GM23338 (cell line): Measurements from ENCODE around the gene PIK3CG. TPM values are rescaled to one million over a fixed set of nuclear protein-coding genes. Genes with fewer than 3 reads are reported as not detected.

Source experiments
- ATAC-seq: fragments of 200-7000 bp; cut with Tn5 transposase; 3 replicates; pipeline ENCODE4 v1.9.1; 2020
- DNase-seq: peaks from one replicate; pipeline ENCODE4 v3.0.0-alpha.2; 2015; ENCODE audit warnings: low spot score
- H2AFZ ChIP-seq: fragments of 200-600 bp; sonication (generic); 2 replicates; pipeline ENCODE4 v1.8.0; 2016; ENCODE audit warnings: antibody characterized with exemption, mild to moderate bottlenecking, moderate library complexity
- H3F3A ChIP-seq: fragments of 200-600 bp; sonication (generic); replicated peaks from 2 replicates; pipeline ENCODE4 v1.8.0; 2017; ENCODE audit warnings: antibody characterized with exemption, mixed run types, low read depth
- H3K27ac ChIP-seq: fragments of 200-600 bp; sonication (generic); 2 replicates; pipeline ENCODE4 v1.6.1; 2016; ENCODE audit warnings: low read depth
- H3K27me3 ChIP-seq: fragments of 200-600 bp; sonication (generic); 2 replicates; pipeline ENCODE4 v1.8.0; 2016; ENCODE audit warnings: mild to moderate bottlenecking, mixed run types, moderate library complexity; ENCODE audit not compliant: insufficient read depth
- H3K36me3 ChIP-seq: fragments of 200-600 bp; sonication (generic); 2 replicates; pipeline ENCODE4 v1.8.0; 2016; ENCODE audit warnings: mild to moderate bottlenecking; ENCODE audit not compliant: insufficient read depth
- H3K4me1 ChIP-seq: fragments of 200-600 bp; sonication (generic); 2 replicates; pipeline ENCODE4 v1.8.0; 2016; ENCODE audit warnings: mild to moderate bottlenecking, moderate library complexity; ENCODE audit not compliant: insufficient read depth
- H3K4me2 ChIP-seq: fragments of 200-600 bp; sonication (generic); 2 replicates; pipeline ENCODE4 v1.7.1; 2017; ENCODE audit warnings: mixed run types
- H3K4me3 ChIP-seq: fragments of 200-600 bp; sonication (generic); 2 replicates; pipeline ENCODE4 v1.6.1; 2016; ENCODE audit warnings: mixed run types
- H3K79me2 ChIP-seq: fragments of 200-600 bp; sonication (generic); replicated peaks from 2 replicates; pipeline ENCODE4 v1.8.0; 2017; ENCODE audit warnings: mild to moderate bottlenecking; ENCODE audit not compliant: insufficient read depth
- H3K9me2 ChIP-seq: fragments of 200-600 bp; sonication (generic); 2 replicates; pipeline ENCODE4 v1.8.0; 2017; ENCODE audit not compliant: insufficient read depth
- H4K20me1 ChIP-seq: fragments of 200-600 bp; sonication (generic); replicated peaks from 2 replicates; pipeline ENCODE4 v1.8.0; 2017; ENCODE audit warnings: mild to moderate bottlenecking; ENCODE audit not compliant: insufficient read depth
- H3K27ac Mint-ChIP-seq: 2 replicates; pipeline ENCODE4 v1.8.0; 2020; ENCODE audit warnings: inconsistent platforms, mild to moderate bottlenecking, moderate library complexity, mixed read lengths
- H3K27me3 Mint-ChIP-seq: 3 replicates; pipeline ENCODE4 v1.8.0; 2022; ENCODE audit warnings: low read depth, mild to moderate bottlenecking, moderate library complexity, mixed read lengths, inconsistent platforms; ENCODE audit not compliant: insufficient read depth, poor library complexity
- H3K36me3 Mint-ChIP-seq: 3 replicates; pipeline ENCODE4 v1.8.0; 2021; ENCODE audit warnings: low read depth, mild to moderate bottlenecking, inconsistent platforms, moderate library complexity, mixed read lengths
- H3K4me1 Mint-ChIP-seq: 3 replicates; pipeline ENCODE4 v1.8.0; 2020; ENCODE audit warnings: mild to moderate bottlenecking, inconsistent platforms, mixed read lengths
- H3K4me3 Mint-ChIP-seq: 3 replicates; pipeline ENCODE4 v1.8.0; 2021; ENCODE audit warnings: moderate library complexity, mild to moderate bottlenecking, inconsistent platforms, mixed read lengths
- H3K9me3 Mint-ChIP-seq: 3 replicates; pipeline ENCODE4 v1.8.0; 2020; ENCODE audit warnings: moderate library complexity, mild to moderate bottlenecking, inconsistent platforms, mixed read lengths
- CREB1 ChIP-seq: fragments of 250-450 bp; sonication (Bioruptor Pico); IDR thresholded peaks from 2 replicates; pipeline ENCODE4 v1.5.0; 2020; ENCODE audit warnings: low read depth, mild to moderate bottlenecking, moderate library complexity
- EZH2 ChIP-seq: fragments of 200-600 bp; sonication (generic); IDR thresholded peaks from one replicate; pipeline ENCODE4 v1.8.0; 2017; ENCODE audit warnings: antibody characterized with exemption, mild to moderate bottlenecking, low read depth; ENCODE audit not compliant: unreplicated experiment
- EZH2phosphoT487 ChIP-seq: fragments of 200-600 bp; sonication (generic); IDR thresholded peaks from one replicate; pipeline ENCODE4 v1.8.1; 2018; ENCODE audit warnings: antibody characterized with exemption; ENCODE audit not compliant: unreplicated experiment
- JUNB ChIP-seq: IDR thresholded peaks from one replicate; pipeline ENCODE4 v1.6.1; 2016; ENCODE audit warnings: antibody characterized with exemption; ENCODE audit not compliant: unreplicated experiment
- NANOG ChIP-seq: IDR thresholded peaks from 2 replicates; pipeline ENCODE4 v1.6.1; 2016; ENCODE audit warnings: antibody characterized with exemption, borderline replicate concordance
- POLR2AphosphoS5 ChIP-seq: IDR thresholded peaks from 2 replicates; pipeline ENCODE4 v1.6.1; 2016; ENCODE audit warnings: antibody characterized with exemption, low read depth
- STAT1 ChIP-seq: IDR thresholded peaks from one replicate; pipeline ENCODE4 v1.6.1; 2016; ENCODE audit warnings: antibody characterized with exemption; ENCODE audit not compliant: unreplicated experiment
- ZNF114 ChIP-seq: fragments of 250-450 bp; sonication (Bioruptor Pico); IDR thresholded peaks from 2 replicates; pipeline ENCODE4 v1.5.0; 2020; ENCODE audit warnings: mild to moderate bottlenecking, moderate library complexity
- ZNF331 ChIP-seq: fragments of 250-450 bp; sonication (Bioruptor Pico); IDR thresholded peaks from 2 replicates; pipeline ENCODE4 v1.5.0; 2020; ENCODE audit warnings: low read depth, mild to moderate bottlenecking, moderate library complexity
- polyA plus RNA-seq: library from polyadenylated mRNA; unstranded; fragments of >200 nt; fragmentation: Nextera tagmentation; extraction: Ambion mirVana; gene quantifications from 2 replicates; pipeline ENCODE4 v1.2.1, GENCODE V29; 2016
- total RNA-seq: library from RNA; depleted of rRNA; stranded (reverse); fragments of >200 nt; shearing (Covaris generic); gene quantifications from 2 replicates; pipeline ENCODE4 v1.2.3, GENCODE V29; 2014
- TF ChIP-seq, protein P1 (sequence below): IDR thresholded peaks from 2 replicates; pipeline ENCODE4 v1.6.1; 2016; ENCODE audit warnings: antibody characterized with exemption
- TF ChIP-seq, protein P2 (sequence below): IDR thresholded peaks from one replicate; pipeline ENCODE4 v1.6.1; 2018; ENCODE audit warnings: antibody characterized with exemption; ENCODE audit not compliant: unreplicated experiment

The PIK3CG gene
- total and polyA plus RNA-seq, 2 experiments from 2014 or later: not detected

DNA sequence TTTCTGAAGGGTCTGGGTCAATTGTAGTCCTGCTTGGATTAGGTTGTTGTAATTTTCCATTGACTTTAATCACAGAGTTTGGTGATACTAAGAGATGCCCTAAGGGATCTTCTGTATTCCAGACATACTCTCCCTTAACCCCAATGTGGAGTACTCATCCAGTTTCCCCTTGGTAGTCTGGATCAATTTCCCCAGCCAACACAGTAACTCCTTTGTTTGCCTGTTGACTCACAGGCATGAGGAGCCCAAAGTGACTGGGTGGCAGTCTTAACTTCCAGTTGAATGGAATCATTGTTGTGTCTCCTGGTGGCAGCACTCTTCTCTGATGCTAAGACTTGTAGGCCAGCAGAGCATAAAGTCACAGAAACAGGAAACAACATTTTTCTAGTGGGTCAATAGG, 41.5 kb upstream of the PIK3CG start:
- no peak for TF ChIP-seq EZH2phosphoT487
- TF ChIP-seq, protein P1, sequence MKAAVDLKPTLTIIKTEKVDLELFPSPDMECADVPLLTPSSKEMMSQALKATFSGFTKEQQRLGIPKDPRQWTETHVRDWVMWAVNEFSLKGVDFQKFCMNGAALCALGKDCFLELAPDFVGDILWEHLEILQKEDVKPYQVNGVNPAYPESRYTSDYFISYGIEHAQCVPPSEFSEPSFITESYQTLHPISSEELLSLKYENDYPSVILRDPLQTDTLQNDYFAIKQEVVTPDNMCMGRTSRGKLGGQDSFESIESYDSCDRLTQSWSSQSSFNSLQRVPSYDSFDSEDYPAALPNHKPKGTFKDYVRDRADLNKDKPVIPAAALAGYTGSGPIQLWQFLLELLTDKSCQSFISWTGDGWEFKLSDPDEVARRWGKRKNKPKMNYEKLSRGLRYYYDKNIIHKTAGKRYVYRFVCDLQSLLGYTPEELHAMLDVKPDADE: no peak
- no peak for TF ChIP-seq JUNB
- TF ChIP-seq ZNF114 (CRISPR knock-in tag): no peak
- TF ChIP-seq CREB1: no peak
- TF ChIP-seq, protein P2, sequence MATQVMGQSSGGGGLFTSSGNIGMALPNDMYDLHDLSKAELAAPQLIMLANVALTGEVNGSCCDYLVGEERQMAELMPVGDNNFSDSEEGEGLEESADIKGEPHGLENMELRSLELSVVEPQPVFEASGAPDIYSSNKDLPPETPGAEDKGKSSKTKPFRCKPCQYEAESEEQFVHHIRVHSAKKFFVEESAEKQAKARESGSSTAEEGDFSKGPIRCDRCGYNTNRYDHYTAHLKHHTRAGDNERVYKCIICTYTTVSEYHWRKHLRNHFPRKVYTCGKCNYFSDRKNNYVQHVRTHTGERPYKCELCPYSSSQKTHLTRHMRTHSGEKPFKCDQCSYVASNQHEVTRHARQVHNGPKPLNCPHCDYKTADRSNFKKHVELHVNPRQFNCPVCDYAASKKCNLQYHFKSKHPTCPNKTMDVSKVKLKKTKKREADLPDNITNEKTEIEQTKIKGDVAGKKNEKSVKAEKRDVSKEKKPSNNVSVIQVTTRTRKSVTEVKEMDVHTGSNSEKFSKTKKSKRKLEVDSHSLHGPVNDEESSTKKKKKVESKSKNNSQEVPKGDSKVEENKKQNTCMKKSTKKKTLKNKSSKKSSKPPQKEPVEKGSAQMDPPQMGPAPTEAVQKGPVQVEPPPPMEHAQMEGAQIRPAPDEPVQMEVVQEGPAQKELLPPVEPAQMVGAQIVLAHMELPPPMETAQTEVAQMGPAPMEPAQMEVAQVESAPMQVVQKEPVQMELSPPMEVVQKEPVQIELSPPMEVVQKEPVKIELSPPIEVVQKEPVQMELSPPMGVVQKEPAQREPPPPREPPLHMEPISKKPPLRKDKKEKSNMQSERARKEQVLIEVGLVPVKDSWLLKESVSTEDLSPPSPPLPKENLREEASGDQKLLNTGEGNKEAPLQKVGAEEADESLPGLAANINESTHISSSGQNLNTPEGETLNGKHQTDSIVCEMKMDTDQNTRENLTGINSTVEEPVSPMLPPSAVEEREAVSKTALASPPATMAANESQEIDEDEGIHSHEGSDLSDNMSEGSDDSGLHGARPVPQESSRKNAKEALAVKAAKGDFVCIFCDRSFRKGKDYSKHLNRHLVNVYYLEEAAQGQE: no peak
- no peak for TF ChIP-seq POLR2AphosphoS5
- H3K36me3 ChIP-seq: no peaks in the 10 kb centered on the region
- no peak overlapping the region for H3K4me3 ChIP-seq
- H3K4me1 Mint-ChIP-seq: no peaks in the 10 kb centered on the region
- peaks cover 11% of the 10 kb centered on the region for H3K9me2 ChIP-seq
- DNase-seq (no peak), ATAC-seq (no peak)
- H3K4me2 ChIP-seq: no peak overlapping the region
- H3K27me3 Mint-ChIP-seq: no peaks in the 10 kb centered on the region
- H3K79me2 ChIP-seq: no peaks in the 10 kb centered on the region
- H3K4me3 Mint-ChIP-seq: no peak overlapping the region
- no peak overlapping the region for H3K27ac Mint-ChIP-seq
- no peaks in the 10 kb centered on the region for H3F3A ChIP-seq
- no peaks in the 10 kb centered on the region for H4K20me1 ChIP-seq
- H3K36me3 Mint-ChIP-seq: no peaks in the 10 kb centered on the region
- no peaks in the 10 kb centered on the region for H3K4me1 ChIP-seq
- H2AFZ ChIP-seq: no peak overlapping the region
- H3K9me3 Mint-ChIP-seq: no peaks in the 10 kb centered on the region
- H3K27me3 ChIP-seq: no peaks in the 10 kb centered on the region
- H3K27ac ChIP-seq: no peak overlapping the region

DNA sequence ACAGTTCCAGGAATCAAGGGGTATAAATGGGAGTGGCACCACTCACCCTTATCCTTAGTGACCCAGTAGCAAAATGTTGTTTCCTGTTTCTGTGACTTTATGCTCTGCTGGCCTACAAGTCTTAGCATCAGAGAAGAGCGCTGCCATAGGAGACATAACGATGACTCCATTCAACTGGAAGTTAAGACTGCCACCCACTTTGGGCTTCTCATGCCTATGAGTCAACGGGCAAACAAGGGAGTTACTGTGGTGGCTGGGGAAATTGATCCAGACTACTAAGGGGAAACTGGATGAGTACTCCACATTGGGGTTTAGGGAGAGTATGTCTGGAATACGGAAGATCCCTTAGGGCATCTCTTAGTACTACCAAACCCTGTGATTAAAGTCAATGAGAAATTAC, 40.6 kb upstream of the PIK3CG start:
- ATAC-seq: no peak
- Histone ChIP-seq H3K27me3 (no peaks in the 10 kb centered on the region), H3K4me2 (no peak overlapping the region), H3F3A (no peaks in the 10 kb centered on the region), H3K4me3 (no peak overlapping the region), H3K36me3 (no peaks in the 10 kb centered on the region), H3K9me2 (peaks cover 11% of the 10 kb centered on the region), H3K4me1 (no peaks in the 10 kb centered on the region), H2AFZ (no peak overlapping the region), H3K79me2 (no peaks in the 10 kb centered on the region), H4K20me1 (no peaks in the 10 kb centered on the region), H3K27ac (no peak overlapping the region)
- H3K27me3 Mint-ChIP-seq: no peaks in the 10 kb centered on the region
- H3K4me3 Mint-ChIP-seq: no peak overlapping the region
- no peaks in the 10 kb centered on the region for H3K9me3 Mint-ChIP-seq
- no peaks in the 10 kb centered on the region for H3K36me3 Mint-ChIP-seq
- H3K4me1 Mint-ChIP-seq: no peaks in the 10 kb centered on the region
- DNase-seq: no peak
- no peak overlapping the region for H3K27ac Mint-ChIP-seq
- TF ChIP-seq, protein P1: no peak
- TF ChIP-seq ZNF114 (CRISPR knock-in tag) (no peak), EZH2phosphoT487 (no peak), ZNF331 (CRISPR knock-in tag) (no peak), EZH2 (no peak), NANOG (no peak), POLR2AphosphoS5 (no peak), STAT1 (no peak), CREB1 (no peak), JUNB (no peak)
- TF ChIP-seq, protein P2: no peak
